Suprapubic skin (tissue), 3 donors: Measurements from ENCODE around the gene XYLT1.

ENCODE experiments used
- POLR2AphosphoS5 ChIP-seq, 3 donors: sonication (generic); formaldehyde crosslinking; IDR thresholded peaks; one replicate each; pipeline ENCODE4 v1.6.1; 2017; ENCODE audit warnings: antibody characterized with exemption in 3 of 3
- TF ChIP-seq, protein P1 (sequence below), 2 donors: fragments of 200-600 bp in 1 of 2; fragments of 450-650 bp in 1 of 2; sonication (generic) in 1 of 2; IDR thresholded peaks; one replicate each; pipeline ENCODE4 v1.5.1; 2016 to 2019; ENCODE audit warnings: antibody characterized with exemption in 2 of 2, mild to moderate bottlenecking in 1 of 2, moderate library complexity in 1 of 2

DNA sequence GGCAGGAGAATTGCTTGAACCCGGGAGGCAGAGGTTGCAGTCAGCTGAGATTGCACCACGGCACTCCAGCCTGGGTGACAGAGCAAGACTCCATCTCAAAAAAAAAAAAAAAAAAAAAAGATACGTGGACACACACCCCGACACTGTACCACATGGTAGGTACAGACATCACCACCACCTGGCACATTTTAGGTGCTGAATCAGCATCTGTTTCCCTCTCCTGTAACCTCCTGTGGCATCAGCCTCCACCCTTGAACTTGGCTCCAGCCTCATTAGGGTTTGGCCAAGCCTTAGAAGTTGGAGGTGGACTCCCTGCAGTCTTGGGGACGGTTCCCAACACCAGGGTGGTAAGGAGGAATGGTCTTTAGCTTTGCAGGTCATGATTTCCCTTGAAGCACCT lies 46.0 kb downstream of the XYLT1 start:
- TF ChIP-seq, protein P1, sequence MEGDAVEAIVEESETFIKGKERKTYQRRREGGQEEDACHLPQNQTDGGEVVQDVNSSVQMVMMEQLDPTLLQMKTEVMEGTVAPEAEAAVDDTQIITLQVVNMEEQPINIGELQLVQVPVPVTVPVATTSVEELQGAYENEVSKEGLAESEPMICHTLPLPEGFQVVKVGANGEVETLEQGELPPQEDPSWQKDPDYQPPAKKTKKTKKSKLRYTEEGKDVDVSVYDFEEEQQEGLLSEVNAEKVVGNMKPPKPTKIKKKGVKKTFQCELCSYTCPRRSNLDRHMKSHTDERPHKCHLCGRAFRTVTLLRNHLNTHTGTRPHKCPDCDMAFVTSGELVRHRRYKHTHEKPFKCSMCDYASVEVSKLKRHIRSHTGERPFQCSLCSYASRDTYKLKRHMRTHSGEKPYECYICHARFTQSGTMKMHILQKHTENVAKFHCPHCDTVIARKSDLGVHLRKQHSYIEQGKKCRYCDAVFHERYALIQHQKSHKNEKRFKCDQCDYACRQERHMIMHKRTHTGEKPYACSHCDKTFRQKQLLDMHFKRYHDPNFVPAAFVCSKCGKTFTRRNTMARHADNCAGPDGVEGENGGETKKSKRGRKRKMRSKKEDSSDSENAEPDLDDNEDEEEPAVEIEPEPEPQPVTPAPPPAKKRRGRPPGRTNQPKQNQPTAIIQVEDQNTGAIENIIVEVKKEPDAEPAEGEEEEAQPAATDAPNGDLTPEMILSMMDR (IDR thresholded peaks at IDR 0.05): no peak
- TF ChIP-seq POLR2AphosphoS5 (IDR thresholded peaks at IDR 0.05): no peak
